Sciatic nerve (tissue), 2 donors: Measurements from ENCODE around the gene DIDO1. TPM values are rescaled to one million over a fixed set of nuclear protein-coding genes. Genes with fewer than 3 reads are reported as not detected.
"Not testable (repeated sequence)": the region's sequence is repeated elsewhere in the genome, so short reads cannot be mapped to it uniquely, and the experiment has no call there.

ENCODE experiments used
- ATAC-seq: fragments of 200-7000 bp; cut with Tn5 transposase; one replicate; pipeline ENCODE4 v1.9.1; 2020; ENCODE audit warnings: mild to moderate bottlenecking, moderate library complexity
- DNase-seq: peaks from one replicate; pipeline ENCODE4 v3.0.0-alpha.2; 2020; ENCODE audit warnings: low spot score
- intact Hi-C: fragments of 100-400 bp; cut with DNase I; formaldehyde crosslinking; loops from one replicate; pipeline ENCODE4 v1.14.2; 2022
- total RNA-seq: library from RNA; stranded (reverse); fragmentation: NEBNext Ultra II Directional; extraction: Animal tissue kit (Norgen Biotek cat#: 25700); gene quantifications from one replicate; pipeline ENCODE4 v1.2.1, GENCODE V29; 2021
- donor health status: DM: no; HTN: no; CAD: no.
- donor health status: DM: no; HTN: no; CAD: no.

The DIDO1 gene
- total RNA-seq, 1 donor from 2014 or later: 60.9 TPM

GRCh38 chr20:62850333-62850974 is 75.9 kb downstream of the DIDO1 start:
- ATAC-seq: peak; percentile 12

DNA sequence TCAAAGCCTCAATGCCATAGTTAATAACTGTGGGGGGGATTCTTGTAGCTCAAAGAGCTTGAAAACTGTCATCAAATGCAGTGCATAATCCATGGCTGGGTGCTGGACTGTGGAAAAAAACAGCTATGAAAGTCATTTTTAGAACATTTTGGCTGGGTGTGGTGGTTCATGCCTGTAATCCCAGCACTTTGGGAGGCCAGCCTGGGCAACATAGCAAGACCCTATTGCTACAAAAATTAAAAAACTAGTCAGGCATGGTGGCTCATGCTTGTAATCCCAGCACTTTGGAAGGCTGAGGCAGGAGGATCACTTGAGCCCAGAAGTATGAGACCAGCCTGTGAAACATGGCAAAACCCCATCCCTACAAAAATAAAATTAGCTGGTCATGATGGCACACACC is 76.9 kb downstream of the DIDO1 start:
- no peak for DNase-seq
- intact Hi-C loops: no loop called here
- no peak for ATAC-seq

More at GRCh38 chr20:62850333-62850974, 75.9 kb downstream of the DIDO1 start:
- intact Hi-C loops: no loop called here
- peak; percentile 74 for DNase-seq

GRCh38 chr20:62848917-62849316 is 77.4 kb downstream of the DIDO1 start:
- DNase-seq, intact Hi-C loops, ATAC-seq: not testable (repeated sequence)

- DNase-seq (no peak), ATAC-seq (no peak)
- intact Hi-C loops: no loop called here
Measured at GRCh38 chr20:62846166-62846890, 80.0 kb downstream of the DIDO1 start.

DNA sequence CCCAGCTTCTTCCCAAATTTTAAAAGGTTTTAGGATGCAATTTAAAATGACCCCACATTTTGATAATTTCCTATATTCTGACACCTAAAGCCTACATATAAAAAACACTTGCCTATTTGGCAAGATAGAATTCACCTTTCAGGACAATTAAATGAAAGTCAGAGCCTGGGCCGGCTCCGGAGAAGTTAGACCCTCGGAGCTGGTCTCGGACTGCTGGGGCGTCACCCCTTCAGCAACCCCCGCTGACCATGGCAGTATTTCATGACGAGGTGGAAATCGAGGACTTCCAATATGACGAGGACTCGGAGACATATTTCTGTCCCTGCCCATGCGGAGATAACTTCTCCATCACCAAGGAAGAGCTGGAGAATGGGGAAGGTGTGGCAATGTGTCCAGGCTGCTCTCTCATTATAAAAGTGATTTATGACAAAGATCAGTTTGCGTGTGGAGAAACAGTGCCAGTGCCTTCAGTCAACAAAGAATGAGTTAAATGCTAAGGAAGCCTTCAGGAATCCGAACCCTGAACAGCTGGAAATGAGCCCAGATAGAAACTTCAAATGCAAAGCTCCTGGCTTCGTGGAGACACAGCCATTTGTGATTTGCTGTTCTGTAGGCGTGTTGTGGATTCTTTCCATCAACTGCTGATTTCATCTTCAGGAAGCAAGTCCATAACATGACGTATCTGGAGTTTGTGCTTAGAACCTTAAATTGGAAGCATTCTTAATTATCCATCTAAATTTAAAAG is 80.7 kb downstream of the DIDO1 start:
- intact Hi-C loops: no loop called here
- ATAC-seq: no peak
- no peak for DNase-seq

DNA sequence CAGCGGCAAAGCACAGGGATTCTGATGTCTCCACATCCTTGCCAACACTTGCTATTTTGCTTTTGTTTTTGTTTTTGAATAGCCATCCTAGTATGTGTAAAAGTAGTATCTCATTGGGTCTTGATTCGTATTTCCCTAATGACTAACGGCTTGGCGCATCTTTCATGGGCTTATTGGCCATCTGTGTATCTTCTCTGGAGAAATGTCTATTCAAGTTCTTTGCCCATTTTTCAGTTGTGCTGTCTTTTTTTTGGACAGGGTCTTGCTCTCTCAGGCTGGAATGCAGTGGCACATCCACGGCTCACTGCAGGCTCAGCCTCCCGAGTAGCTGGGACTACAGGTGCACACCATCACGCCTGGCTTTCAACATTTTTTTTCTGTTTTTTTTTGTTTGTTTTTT is 82.1 kb downstream of the DIDO1 start:
- DNase-seq (no peak), ATAC-seq (no peak)
- intact Hi-C loops: no loop called here

DNA sequence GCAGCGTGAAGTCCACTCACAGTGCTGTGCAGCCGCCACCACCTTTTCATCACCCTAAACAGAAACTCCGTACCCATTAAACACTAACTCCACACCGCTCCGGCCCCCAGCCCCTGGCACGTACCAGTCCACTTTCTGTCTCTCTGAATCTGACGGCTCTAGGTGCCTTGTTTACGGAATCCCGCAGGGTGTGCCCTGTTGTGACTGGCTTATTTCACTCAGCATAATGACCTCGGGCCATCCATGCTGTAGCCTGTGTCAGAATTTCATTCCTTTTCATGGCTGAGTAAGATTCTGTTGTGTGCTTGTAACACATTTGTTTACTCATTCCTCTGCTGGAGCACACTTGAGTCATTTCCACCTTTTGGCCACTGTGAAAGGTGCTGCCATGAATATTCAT is 82.6 kb downstream of the DIDO1 start:
- DNase-seq (no peak), ATAC-seq (no peak)
- intact Hi-C loops: no loop called here

DNA sequence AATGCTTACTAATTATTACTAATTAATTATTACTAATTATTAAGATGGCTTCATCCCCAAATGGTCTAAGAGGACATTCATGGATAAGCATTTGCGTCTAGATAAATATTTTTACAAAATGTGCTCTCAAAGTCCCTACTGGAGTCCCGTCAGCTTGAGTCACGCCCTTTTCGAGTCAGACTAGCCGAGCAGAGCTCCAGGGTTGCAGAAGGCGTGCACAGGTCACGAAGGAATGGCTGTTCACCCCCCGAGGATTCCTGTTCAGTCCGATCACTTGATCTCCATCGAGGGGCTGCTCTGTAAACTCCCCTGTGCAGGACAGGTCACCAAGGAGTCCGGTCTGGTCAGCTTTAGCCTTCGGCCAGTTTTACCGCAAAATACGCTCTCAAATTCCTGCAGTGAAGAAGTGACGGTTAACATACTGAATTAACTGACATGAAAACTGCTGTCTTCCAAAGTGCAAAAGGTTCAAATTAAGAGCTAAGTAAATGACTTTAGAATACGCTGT is 84.5 kb downstream of the DIDO1 start:
- DNase-seq: no peak
- no peak for ATAC-seq
- intact Hi-C loops: no loop called here

GRCh38 chr20:62840244-62841197 is 85.8 kb downstream of the DIDO1 start:
- intact Hi-C loops: no loop called here
- DNase-seq: no peak
- no peak for ATAC-seq

- intact Hi-C loops: no loop called here
- ATAC-seq (no peak), DNase-seq (no peak)
Measured at GRCh38 chr20:62839816-62840215, 86.5 kb downstream of the DIDO1 start.

DNA sequence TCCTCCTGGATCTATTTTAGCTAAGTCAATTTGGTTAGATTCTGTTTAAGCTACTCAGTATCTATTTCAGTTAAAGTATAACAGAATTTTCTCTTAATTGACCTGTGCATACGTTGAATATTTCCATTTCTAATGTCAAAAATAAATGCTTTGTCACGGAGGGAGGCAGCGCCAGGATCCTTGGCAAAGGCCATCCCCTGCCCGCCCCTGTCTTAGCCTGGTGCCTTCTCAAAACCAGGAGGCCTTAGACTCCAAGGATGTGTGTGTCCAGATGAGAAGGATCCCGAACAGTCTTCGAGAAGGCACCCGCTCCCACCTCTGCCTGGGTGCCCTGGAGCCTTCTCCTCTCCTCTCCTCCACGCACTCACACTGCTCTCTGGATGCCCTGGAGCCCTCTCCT is 87.0 kb downstream of the DIDO1 start:
- intact Hi-C loops: no loop called here
- no peak for DNase-seq
- no peak for ATAC-seq

- DNase-seq (no peak), ATAC-seq (peak; percentile 85)
- intact Hi-C loops: no loop called here
Measured at GRCh38 chr20:62838128-62838891, 88.0 kb downstream of the DIDO1 start.

DNA sequence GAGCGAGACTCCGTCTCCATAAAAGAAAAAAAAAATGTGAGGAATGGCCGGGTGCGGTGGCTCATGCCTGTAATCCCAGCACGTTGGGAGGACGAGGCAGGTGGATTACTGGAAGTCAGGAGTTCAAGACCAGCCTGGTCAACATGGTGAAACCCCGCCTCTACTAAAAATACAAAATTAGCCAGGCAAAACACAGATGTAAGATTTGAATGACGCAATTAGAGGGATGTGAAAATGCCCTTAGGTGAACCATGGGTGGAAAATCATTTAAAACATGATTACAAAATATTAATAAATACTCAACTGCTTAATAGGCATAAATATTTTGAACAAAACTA is 88.5 kb downstream of the DIDO1 start:
- ATAC-seq: peak; percentile 44
- intact Hi-C loops: no loop called here
- DNase-seq: no peak

- ATAC-seq (no peak), DNase-seq (no peak)
- intact Hi-C loops: no loop called here
Measured at GRCh38 chr20:62836967-62837490, 89.3 kb downstream of the DIDO1 start.

DNA sequence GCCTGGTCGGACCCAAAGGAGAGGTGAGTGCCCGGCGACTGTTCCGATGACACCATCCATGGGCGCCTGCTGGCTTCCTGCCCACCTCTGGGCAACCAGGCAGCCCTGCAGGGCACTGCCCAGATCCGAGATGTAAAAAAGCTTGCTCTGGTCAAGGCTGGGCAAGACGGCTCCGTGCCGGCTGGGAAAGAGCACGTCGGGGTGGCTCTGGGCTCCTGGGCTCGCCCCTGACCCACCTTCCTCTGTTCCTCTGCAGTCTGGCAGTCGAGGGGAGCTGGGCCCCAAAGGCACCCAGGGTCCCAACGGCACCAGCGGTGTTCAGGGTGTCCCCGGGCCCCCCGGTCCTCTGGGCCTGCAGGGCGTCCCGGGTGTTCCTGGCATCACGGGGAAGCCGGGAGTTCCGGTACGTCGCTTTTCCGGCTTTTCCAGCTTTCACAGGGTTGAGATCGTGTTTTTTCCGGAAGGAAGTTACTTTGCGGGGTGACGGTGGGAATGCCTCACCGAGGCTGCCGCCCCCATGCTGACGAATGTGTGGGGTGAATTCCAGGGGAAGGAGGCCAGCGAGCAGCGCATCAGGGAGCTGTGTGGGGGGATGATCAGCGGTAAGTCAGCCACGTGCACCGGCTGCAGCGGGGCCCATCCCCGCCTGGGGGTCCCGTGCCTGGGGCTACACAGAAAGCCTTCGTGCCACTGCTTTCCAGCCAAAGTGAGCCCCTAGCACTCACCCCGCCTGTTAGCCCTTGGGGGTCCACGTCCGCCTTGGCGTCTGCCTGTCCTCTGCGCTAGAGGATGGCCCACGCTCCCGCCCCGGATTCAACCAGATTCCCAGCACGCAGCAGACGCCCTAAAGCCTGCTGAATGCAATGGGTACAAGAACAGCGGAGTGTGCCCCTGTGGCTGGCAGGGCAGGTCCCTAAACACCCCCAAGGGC is 90.1 kb downstream of the DIDO1 start:
- no peak for DNase-seq
- no peak for ATAC-seq
- intact Hi-C loops: no loop called here

- intact Hi-C loops: no loop called here
- ATAC-seq (no peak), DNase-seq (no peak)
Measured at GRCh38 chr20:62834967-62835730, 91.2 kb downstream of the DIDO1 start.
